ENCODE data around the gene TMPRSS7. TPM values are rescaled to one million over a fixed set of nuclear protein-coding genes. Genes with fewer than 3 reads are reported as not detected.

Gene TMPRSS7
- polyA plus RNA-seq, 1 donor from 2014 or later = 0.52 TPM

DNA sequence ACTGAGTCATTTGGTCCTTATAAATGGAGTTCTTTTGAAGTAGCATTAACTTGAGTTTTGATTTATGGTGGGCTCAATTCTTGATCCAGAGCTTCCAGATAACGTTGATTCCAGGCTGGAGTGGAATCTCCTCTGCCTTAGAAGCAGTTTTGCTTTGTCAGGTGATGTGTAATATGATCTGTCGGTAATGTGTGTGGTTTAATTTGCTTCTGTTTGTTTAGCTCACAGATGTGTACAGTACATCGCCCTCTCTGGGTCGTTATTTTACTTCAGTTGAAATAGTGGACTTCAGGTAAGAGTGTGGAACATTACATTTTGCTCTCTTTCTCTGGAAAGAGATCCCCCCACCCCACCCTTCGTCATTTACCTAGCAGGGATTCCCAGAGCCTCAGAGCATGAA is 74.8 kb downstream of the TMPRSS7 start:
- no peaks in the 10 kb centered on the region for H3K79me2 ChIP-seq (replicated peaks; ENCODE audit: insufficient read depth, low read length)
- H3K9ac ChIP-seq (ENCODE audit: low read length) = no peak overlapping the region
- H3K27me3 ChIP-seq (ENCODE audit: insufficient read depth, low read depth, low read length) = no peaks in the 10 kb centered on the region
- H3F3A ChIP-seq (ENCODE audit: insufficient read depth, low read length, poor library complexity, severe bottlenecking) = no peaks in the 10 kb centered on the region
- H3K4me3 ChIP-seq (ENCODE audit: low read length) = no peak overlapping the region
- TF ChIP-seq EP300 (conservative IDR thresholded peaks at IDR 0.05; ENCODE audit: poor library complexity, severe bottlenecking) = no peak
- no peak for TF ChIP-seq MXI1 (conservative IDR thresholded peaks at IDR 0.05; ENCODE audit: poor library complexity, severe bottlenecking)
- no peak overlapping the region for H2AFZ ChIP-seq (ENCODE audit: low read depth, low read length)
- H3K36me3 ChIP-seq (ENCODE audit: insufficient read depth, low read length) = no peaks in the 10 kb centered on the region
- no peak overlapping the region for H3K4me2 ChIP-seq (ENCODE audit: low read length)
- no peaks in the 10 kb centered on the region for H4K20me1 ChIP-seq (ENCODE audit: insufficient read depth)
- no peaks in the 10 kb centered on the region for H3K9me2 ChIP-seq (ENCODE audit: insufficient read depth, low read length)
- no peaks in the 10 kb centered on the region for H3K9me3 ChIP-seq (ENCODE audit: low read length)
- no peak overlapping the region for H3K27ac ChIP-seq (ENCODE audit: low read length)

DNA sequence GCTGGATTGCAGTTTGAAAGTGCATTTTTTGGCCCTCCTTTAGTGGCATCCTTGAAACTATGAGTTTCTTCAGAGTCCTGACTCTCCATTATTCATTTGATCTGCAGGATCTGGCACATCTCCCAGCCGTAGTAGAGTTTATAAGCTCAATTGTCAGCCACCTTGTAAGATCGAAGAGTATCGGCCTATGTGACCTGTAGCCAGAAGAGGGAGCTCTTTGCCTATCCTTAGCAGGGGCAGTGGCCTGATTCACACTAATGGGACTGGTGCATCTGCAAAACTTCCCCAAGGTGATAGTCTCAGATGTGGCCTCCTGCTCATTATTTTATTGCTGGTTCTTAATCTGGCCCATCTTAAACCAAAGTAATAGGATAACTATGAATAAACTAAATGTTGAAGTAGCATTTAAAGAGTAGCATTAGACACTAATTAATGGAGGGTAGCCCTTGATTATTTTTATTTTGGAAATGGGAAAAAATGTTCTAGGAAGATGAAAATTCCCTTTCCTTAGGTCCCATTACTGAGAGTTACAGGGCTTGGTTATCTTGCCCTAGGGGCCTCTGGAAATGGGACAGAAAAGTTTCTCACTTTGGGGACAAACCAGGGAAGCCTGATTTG is 77.4 kb downstream of the TMPRSS7 start:
- H3K27me3 ChIP-seq (ENCODE audit: insufficient read depth, low read depth, low read length) = no peaks in the 10 kb centered on the region
- TF ChIP-seq, protein P1, sequence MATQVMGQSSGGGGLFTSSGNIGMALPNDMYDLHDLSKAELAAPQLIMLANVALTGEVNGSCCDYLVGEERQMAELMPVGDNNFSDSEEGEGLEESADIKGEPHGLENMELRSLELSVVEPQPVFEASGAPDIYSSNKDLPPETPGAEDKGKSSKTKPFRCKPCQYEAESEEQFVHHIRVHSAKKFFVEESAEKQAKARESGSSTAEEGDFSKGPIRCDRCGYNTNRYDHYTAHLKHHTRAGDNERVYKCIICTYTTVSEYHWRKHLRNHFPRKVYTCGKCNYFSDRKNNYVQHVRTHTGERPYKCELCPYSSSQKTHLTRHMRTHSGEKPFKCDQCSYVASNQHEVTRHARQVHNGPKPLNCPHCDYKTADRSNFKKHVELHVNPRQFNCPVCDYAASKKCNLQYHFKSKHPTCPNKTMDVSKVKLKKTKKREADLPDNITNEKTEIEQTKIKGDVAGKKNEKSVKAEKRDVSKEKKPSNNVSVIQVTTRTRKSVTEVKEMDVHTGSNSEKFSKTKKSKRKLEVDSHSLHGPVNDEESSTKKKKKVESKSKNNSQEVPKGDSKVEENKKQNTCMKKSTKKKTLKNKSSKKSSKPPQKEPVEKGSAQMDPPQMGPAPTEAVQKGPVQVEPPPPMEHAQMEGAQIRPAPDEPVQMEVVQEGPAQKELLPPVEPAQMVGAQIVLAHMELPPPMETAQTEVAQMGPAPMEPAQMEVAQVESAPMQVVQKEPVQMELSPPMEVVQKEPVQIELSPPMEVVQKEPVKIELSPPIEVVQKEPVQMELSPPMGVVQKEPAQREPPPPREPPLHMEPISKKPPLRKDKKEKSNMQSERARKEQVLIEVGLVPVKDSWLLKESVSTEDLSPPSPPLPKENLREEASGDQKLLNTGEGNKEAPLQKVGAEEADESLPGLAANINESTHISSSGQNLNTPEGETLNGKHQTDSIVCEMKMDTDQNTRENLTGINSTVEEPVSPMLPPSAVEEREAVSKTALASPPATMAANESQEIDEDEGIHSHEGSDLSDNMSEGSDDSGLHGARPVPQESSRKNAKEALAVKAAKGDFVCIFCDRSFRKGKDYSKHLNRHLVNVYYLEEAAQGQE (IDR thresholded peaks at IDR 0.05; ENCODE audit: borderline replicate concordance) = no peak
- TF ChIP-seq TAF1 (IDR thresholded peaks at IDR 0.05; ENCODE audit: low read depth) (no peak), RAD21 (conservative IDR thresholded peaks at IDR 0.05) (peak; percentile 61), SMC3 (conservative IDR thresholded peaks at IDR 0.05; ENCODE audit: poor library complexity) (peak; percentile 63), MXI1 (conservative IDR thresholded peaks at IDR 0.05; ENCODE audit: poor library complexity, severe bottlenecking) (no peak), POLR2AphosphoS5 (IDR thresholded peaks at IDR 0.05) (no peak), EP300 (conservative IDR thresholded peaks at IDR 0.05; ENCODE audit: poor library complexity, severe bottlenecking) (no peak), EZH2 (IDR thresholded peaks at IDR 0.05; ENCODE audit: borderline replicate concordance, insufficient read depth, low read length, poor library complexity, severe bottlenecking) (no peak)
- TF ChIP-seq, protein P2, sequence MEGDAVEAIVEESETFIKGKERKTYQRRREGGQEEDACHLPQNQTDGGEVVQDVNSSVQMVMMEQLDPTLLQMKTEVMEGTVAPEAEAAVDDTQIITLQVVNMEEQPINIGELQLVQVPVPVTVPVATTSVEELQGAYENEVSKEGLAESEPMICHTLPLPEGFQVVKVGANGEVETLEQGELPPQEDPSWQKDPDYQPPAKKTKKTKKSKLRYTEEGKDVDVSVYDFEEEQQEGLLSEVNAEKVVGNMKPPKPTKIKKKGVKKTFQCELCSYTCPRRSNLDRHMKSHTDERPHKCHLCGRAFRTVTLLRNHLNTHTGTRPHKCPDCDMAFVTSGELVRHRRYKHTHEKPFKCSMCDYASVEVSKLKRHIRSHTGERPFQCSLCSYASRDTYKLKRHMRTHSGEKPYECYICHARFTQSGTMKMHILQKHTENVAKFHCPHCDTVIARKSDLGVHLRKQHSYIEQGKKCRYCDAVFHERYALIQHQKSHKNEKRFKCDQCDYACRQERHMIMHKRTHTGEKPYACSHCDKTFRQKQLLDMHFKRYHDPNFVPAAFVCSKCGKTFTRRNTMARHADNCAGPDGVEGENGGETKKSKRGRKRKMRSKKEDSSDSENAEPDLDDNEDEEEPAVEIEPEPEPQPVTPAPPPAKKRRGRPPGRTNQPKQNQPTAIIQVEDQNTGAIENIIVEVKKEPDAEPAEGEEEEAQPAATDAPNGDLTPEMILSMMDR (IDR thresholded peaks at IDR 0.05; ENCODE audit: poor library complexity, severe bottlenecking) = peak; percentile 56
- no peak overlapping the region for H3K4me2 ChIP-seq (ENCODE audit: low read length)
- H3K79me2 ChIP-seq (replicated peaks; ENCODE audit: insufficient read depth, low read length) = no peaks in the 10 kb centered on the region
- H3K36me3 ChIP-seq (ENCODE audit: insufficient read depth, low read length) = no peaks in the 10 kb centered on the region
- no peaks in the 10 kb centered on the region for H4K20me1 ChIP-seq (ENCODE audit: insufficient read depth)
- no peak overlapping the region for H3K27ac ChIP-seq (ENCODE audit: low read length)
- no peaks in the 10 kb centered on the region for H3F3A ChIP-seq (ENCODE audit: insufficient read depth, low read length, poor library complexity, severe bottlenecking)
- no peak overlapping the region for H3K9ac ChIP-seq (ENCODE audit: low read length)
- no peak overlapping the region for H2AFZ ChIP-seq (ENCODE audit: low read depth, low read length)
- no peaks in the 10 kb centered on the region for H3K9me2 ChIP-seq (ENCODE audit: insufficient read depth, low read length)
- H3K4me3 ChIP-seq (ENCODE audit: low read length) = no peak overlapping the region
- H3K9me3 ChIP-seq (ENCODE audit: low read length) = no peaks in the 10 kb centered on the region
